ENCODE results near the gene MRTFB. TPM values are rescaled to one million over a fixed set of nuclear protein-coding genes. Genes with fewer than 3 reads are reported as not detected.

MRTFB gene
- polyA plus RNA-seq, 3 donors = 6.4 to 14.0 (median 10.6) TPM

DNA sequence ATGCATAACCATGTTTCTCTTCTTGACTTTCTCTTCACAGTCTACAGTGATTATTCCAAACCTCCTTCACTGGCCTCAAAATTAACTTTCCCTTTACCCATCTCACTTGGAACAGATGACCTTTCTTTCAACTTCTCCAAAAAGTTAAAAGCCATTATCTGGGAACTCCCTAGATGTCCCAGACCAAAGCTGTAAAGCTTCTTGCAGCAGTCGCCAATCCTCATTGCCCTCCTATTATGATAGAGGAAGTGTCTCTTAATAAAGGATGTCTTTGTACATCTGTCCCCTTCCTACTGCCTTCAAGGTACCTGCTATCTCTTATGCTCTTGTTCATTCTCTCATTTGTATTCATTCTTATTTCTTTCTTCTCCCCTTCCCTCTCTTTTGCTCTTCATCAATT, 127.5 kb downstream of the MRTFB start:
- H3K27ac ChIP-seq (ENCODE audit: low read depth, low read length) = no peak overlapping the region
- WGBS, 3 donors = 56 to 92% (median 57%) methylated on average over 1 of the region's 1 CpG

- WGBS, 3 donors = 74 to 83% (median 80%) methylated on average over 4 of the region's 4 CpGs
Observed at GRCh38 chr16:14199199-14199598, 128.1 kb downstream of the MRTFB start.

GRCh38 chr16:14199624-14200023, 128.5 kb downstream of the MRTFB start:
- H3K27ac ChIP-seq (ENCODE audit: low read depth, low read length) = no peak overlapping the region
- WGBS, 3 donors = 87 to 96% (median 87%) methylated on average over 1 of the region's 1 CpG

More at GRCh38 chr16:14199199-14199598, 128.1 kb downstream of the MRTFB start:
- no peak overlapping the region for H3K27ac ChIP-seq (ENCODE audit: low read depth, low read length)

GRCh38 chr16:14202095-14202494, 131.0 kb downstream of the MRTFB start:
- no peak overlapping the region for H3K27ac ChIP-seq (ENCODE audit: low read depth, low read length)
- WGBS, 3 donors = 56 to 80% (median 64%) methylated on average over 3 of the region's 3 CpGs

GRCh38 chr16:14202697-14203096, 131.6 kb downstream of the MRTFB start:
- no peak overlapping the region for H3K27ac ChIP-seq (ENCODE audit: low read depth, low read length)

DNA sequence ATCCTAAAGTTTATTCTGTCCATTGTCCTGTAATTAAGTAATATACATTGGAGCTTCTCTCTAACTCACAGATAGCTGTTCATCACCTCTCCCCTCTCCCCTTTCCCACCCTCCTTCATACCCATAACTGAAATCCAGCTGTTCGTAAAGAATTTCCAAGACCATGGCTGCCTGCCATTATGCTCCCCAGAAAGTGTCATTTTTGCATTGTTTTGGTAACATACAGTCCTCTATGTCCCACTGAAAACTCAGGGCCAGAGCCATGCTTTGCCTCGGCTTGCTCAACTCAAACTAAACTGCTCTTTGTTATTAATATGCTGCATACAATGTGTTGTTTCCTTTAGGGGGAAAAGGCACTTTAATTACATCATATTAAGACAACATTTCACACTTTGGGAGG, 132.0 kb downstream of the MRTFB start:
- 64 to 80% (median 72%) methylated on average over 2 of the region's 2 CpGs for WGBS, 3 donors
- H3K27ac ChIP-seq (ENCODE audit: low read depth, low read length) = no peak overlapping the region

DNA sequence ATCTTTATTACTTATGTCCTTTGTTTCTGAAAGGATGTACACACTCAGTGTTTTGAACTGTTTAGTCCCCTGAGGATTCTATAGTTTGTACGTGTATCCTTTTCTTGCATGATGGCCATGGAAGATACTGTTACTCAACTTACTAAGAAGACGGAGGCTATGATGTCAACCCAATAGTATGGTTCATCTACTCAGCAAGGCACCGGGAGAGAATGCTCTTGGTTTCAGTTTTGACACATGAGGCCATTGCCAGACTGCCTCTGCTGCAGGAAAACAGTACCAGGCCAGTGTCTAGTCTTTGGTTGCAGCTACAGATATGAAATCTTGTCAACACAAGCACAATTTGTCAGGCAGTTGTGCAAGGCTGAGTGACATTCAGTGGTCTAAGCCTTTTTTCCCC, 134.5 kb downstream of the MRTFB start:
- WGBS, 3 donors = 69 to 81% (median 76%) methylated on average over 3 of the region's 3 CpGs
- no peak overlapping the region for H3K27ac ChIP-seq (ENCODE audit: low read depth, low read length)

DNA sequence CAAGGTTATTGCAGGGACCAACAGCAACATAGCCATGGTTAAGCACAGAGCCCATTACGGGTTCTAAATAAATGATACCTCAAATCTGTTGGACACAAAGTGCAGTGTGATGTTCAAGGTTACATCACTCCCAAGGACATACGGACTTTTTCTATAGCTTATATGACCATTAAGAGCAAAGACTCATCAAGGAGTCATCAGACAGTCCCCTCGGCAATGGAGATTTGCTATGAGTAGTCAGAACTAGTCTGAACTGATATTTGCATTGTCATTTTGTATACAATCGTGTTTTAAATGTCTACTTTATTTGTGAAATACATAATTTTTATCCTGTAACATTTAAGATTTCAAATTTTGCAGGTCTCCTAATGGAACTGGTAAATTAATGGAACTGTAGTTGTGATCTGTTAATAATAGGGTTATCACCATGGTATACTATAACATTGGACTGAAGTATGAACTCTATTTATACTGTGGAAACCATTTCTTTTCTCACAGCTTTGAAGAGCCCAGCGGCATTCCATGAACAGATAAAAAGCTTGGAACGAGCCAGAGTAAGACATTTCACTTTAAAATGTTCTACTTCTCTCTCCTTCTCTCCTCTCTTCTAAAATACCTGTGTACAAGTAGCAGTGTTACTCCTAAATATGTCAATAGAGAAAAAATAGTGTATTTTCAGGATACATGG, 140.9 kb downstream of the MRTFB start:
- no peak overlapping the region for H3K27ac ChIP-seq (ENCODE audit: low read depth, low read length)
- 91 to 95% (median 91%) methylated on average over 6 of the region's 6 CpGs for WGBS, 3 donors

DNA sequence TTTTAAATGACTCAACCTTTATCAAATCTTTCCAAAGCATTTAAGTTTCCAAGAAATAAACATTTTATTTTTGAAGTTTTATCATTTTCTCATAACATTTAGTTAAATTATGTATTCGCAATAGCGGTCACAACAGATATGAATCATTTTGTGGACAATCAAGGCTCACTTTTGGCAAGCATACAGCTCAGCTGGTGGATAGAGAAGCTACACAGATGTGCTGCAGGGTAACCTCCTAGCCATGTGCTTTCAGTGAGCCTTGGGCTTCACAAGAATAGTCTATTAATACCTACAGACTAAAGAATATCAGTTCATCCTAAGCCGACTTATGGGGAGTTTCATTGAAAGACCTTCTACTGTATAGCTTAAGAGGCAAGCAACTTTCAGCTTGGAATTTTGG, 144.8 kb downstream of the MRTFB start:
- WGBS, 3 donors = 92 to 97% (median 95%) methylated on average over 3 of the region's 3 CpGs
- no peak overlapping the region for H3K27ac ChIP-seq (ENCODE audit: low read depth, low read length)

DNA sequence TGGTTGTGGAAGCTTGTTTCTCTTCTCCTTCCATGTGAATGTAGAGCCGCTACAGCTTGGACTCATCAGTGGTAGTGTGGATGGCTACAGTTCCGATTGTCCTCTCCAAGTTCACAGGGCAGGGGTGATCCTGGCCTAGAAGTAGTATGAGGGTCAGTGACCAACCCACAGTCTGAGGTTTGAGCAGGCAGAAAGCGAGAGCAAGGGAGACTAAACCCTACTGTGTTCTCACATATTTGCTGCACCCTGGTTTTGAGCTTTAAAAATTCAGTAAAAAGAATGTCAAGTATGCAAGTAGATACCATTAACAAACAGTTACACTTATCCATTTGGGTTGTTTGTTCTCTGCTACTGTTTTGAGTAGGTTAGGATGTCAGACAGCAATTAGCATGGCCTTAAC, 148.9 kb downstream of the MRTFB start:
- WGBS, 3 donors = 93 to 97% (median 95%) methylated on average over 3 of the region's 3 CpGs
- H3K27ac ChIP-seq (ENCODE audit: low read depth, low read length) = no peak overlapping the region

DNA sequence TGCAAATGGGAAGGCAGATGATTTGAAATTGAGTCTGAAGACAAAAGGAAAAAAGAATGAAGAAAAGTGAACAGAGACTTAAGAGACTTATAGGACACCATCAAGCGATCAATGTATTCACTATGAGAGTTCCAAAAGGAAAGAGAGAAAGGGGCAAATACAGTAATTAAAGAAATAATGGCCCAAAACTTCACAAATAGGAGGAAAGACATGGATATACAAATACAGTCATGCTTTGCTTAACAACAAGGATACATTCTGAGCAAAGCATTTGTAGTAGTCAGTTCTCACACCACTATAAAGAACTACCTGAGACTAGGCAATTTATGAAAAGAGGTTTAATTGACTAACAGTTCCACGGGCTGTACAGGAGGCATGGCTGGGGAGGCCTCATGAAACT, 152.5 kb downstream of the MRTFB start:
- H3K27ac ChIP-seq (ENCODE audit: low read depth, low read length) = no peak overlapping the region
- 97 to 98% (median 97%) methylated on average over 2 of the region's 2 CpGs for WGBS, 3 donors

GRCh38 chr16:14225457-14225856, 154.3 kb downstream of the MRTFB start:
- 94 to 99% (median 97%) methylated on average over 3 of the region's 3 CpGs for WGBS, 3 donors
- no peak overlapping the region for H3K27ac ChIP-seq (ENCODE audit: low read depth, low read length)

DNA sequence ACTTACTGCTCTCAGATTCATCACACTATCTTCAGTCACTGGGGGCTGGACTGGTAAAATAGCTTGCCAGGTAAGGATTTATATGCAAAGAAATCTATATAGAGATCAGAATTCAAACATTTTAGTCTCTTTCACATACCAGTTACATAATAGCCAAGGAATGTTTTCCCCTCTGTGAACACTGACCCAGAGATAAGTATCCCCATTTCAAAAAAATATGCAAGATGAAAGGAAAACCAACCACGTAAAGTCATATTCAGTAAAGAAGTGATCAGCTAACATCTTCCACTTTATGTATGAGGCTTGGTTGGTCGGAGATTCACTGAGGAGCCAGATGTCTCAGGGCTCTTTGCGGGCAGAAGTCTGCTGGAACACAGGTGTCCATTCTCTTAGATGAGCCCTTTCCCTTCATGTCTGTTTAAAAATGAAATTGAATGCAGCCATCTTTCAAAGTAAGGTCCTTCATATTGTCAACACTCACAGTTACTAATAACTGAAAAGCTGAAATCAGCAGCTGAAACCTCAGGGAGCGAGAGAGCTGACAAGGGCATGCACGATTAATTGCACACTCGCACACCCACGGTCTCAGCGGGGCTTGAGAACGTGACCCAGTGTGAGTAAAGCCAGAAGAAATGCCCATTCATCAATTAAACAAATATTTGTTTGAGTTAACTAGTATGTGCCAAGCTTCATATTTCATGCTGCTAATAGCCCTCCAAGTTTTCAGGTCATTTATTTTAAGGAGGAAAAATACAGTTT, 161.2 kb downstream of the MRTFB start:
- H3K27ac ChIP-seq (ENCODE audit: low read depth, low read length) = no peak overlapping the region
- WGBS, 3 donors = 28 to 68% (median 56%) methylated on average over 9 of the region's 9 CpGs

- 95 to 97% (median 95%) methylated on average over 5 of the region's 5 CpGs for WGBS, 3 donors
- no peak overlapping the region for H3K27ac ChIP-seq (ENCODE audit: low read depth, low read length)
Observed at GRCh38 chr16:14236401-14236800, 165.3 kb downstream of the MRTFB start.

DNA sequence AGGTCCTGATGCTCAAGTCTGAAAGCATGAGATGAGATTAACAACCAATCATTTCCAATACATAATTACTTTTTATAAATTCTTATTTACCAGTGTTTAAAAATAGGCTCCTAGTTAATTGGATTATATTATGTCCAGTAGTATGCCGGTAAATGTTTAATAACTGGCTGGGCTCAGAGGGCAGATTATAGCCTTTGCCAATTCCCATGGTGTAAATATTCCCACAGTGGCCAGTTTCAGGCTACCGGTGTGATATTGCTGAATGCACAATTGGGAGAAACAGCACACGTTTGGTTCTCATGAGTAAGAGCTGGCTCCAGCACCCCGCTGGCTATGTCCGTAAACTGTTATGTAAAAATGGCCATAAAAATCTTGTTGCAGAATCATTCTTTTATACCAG, 167.6 kb downstream of the MRTFB start:
- WGBS, 3 donors = 58 to 91% (median 81%) methylated on average over 5 of the region's 5 CpGs
- no peak overlapping the region for H3K27ac ChIP-seq (ENCODE audit: low read depth, low read length)

DNA sequence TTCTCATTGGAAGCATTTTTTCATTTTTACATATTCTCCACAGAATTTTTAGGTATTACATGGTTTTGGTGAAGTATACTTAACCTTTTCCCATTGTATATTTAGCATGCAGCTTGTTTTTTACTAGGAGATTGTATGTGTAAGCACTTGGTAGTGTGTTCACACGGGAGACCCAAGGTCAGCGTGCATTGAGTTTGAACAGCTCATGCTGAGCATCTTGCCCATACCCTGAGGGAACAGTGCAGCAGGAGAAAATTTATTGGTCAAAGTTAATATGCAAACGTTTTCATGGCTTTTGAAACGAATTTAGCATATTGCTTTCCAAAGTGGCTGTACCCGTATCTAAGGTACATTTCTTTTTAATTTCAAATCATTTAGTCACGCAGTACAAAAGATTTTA, 168.7 kb downstream of the MRTFB start:
- H3K27ac ChIP-seq (ENCODE audit: low read depth, low read length) = no peak overlapping the region
- 76 to 90% (median 90%) methylated on average over 6 of the region's 6 CpGs for WGBS, 3 donors

GRCh38 chr16:14240219-14240843, 169.2 kb downstream of the MRTFB start:
- 67 to 79% (median 75%) methylated on average over 10 of the region's 10 CpGs for WGBS, 3 donors
- no peak overlapping the region for H3K27ac ChIP-seq (ENCODE audit: low read depth, low read length)

- WGBS, 3 donors = 82 to 90% (median 89%) methylated on average over 7 of the region's 7 CpGs
- H3K27ac ChIP-seq (ENCODE audit: low read depth, low read length) = no peak overlapping the region
Observed at GRCh38 chr16:14240964-14241363, 169.8 kb downstream of the MRTFB start.

DNA sequence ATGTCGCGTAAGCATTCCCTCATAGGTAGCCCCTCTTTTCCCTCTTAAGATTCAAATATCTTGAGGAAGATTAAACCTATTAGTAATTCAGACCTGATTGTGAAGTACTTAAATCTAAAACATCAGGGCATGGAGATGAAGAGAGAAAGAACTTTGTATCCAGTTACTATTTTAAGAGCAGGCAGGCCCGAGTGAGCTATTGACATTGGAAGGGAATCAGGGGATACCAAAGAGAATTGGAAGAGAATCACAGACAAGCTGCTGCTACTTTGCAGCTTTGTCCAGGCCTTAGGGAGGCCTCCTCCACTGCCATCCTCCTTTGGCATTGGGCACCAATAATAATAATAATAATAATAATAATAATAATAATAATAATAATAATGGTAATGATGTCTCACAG, 170.5 kb downstream of the MRTFB start:
- WGBS, 3 donors = 72 to 84% (median 80%) methylated on average over 3 of the region's 3 CpGs
- H3K27ac ChIP-seq (ENCODE audit: low read depth, low read length) = no peak overlapping the region

GRCh38 chr16:14242769-14243168, 171.7 kb downstream of the MRTFB start:
- no peak overlapping the region for H3K27ac ChIP-seq (ENCODE audit: low read depth, low read length)
- 87 to 93% (median 88%) methylated on average over 3 of the region's 3 CpGs for WGBS, 3 donors
